GM12892 (cell line): Measurements from ENCODE around the gene CSRP1.
"Not testable (repeated sequence)": the region's sequence is repeated elsewhere in the genome, so short reads cannot be mapped to it uniquely, and the experiment has no call there.

Experiments used
- DNase-seq: peaks from one replicate; pipeline ENCODE4 v3.0.0; 2011; ENCODE audit not compliant: insufficient read length
- FAIRE-seq: peaks from 2 replicates; lab custom pipeline; 2011; peaks lifted over from hg19 to GRCh38; lab: Jason Lieb, UNC
- POLR2A ChIP-seq: IDR thresholded peaks from 2 replicates; pipeline ENCODE4 v1.6.1; 2011; ENCODE audit warnings: low read depth, low read length, control low read depth
- POLR2AphosphoS5 ChIP-seq: IDR thresholded peaks from 2 replicates; pipeline ENCODE4 v1.6.1; 2011; ENCODE audit warnings: low read depth, low read length, control low read depth
- TAF1 ChIP-seq: IDR thresholded peaks from 2 replicates; pipeline ENCODE4 v1.6.1; 2011; ENCODE audit warnings: low read depth, mild to moderate bottlenecking, control low read depth, low read length, borderline replicate concordance

Gene CSRP1

GRCh38 chr1:201498621-201499020 is 8.3 kb downstream of the CSRP1 start:
- FAIRE-seq (no peak), DNase-seq (no peak)
- TF ChIP-seq POLR2A (no peak), TAF1 (no peak), POLR2AphosphoS5 (no peak)

DNA sequence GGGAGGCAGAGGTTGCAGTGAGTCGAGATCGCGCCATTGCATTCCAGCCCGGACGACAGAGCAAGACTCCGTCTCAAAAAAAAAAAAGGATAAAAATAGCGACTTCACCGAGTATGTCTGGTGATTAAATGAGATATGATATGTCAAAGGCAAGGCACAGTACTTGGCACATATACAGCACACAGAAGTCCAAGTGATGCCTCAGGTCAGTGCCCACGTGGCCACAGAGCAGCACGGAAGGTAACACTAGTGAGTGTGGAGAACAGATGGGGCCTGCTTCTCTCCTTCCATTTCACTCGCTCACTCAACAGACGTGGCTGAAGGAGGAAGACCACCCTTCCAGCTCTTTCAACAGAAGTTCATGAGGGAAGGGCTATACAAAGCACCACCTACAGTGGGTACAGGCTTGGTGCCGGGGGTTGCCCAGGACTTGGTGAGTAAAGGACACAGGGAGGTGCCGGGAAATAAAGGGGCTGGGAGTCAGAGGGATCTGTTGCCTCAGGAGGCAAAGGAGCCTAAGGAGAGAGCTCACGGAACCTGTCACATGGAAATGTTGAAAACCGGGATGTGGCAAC is 8.9 kb downstream of the CSRP1 start:
- TF ChIP-seq TAF1 (no peak), POLR2AphosphoS5 (no peak), POLR2A (no peak)
- DNase-seq (no peak), FAIRE-seq (no peak)

- no peak for TF ChIP-seq POLR2AphosphoS5
- TF ChIP-seq TAF1 = no peak
- no peak for TF ChIP-seq POLR2A
- no peak for FAIRE-seq
- no peak for DNase-seq
These were observed 10.6 kb downstream of the CSRP1 start for GRCh38 chr1:201496296-201496690.

DNA sequence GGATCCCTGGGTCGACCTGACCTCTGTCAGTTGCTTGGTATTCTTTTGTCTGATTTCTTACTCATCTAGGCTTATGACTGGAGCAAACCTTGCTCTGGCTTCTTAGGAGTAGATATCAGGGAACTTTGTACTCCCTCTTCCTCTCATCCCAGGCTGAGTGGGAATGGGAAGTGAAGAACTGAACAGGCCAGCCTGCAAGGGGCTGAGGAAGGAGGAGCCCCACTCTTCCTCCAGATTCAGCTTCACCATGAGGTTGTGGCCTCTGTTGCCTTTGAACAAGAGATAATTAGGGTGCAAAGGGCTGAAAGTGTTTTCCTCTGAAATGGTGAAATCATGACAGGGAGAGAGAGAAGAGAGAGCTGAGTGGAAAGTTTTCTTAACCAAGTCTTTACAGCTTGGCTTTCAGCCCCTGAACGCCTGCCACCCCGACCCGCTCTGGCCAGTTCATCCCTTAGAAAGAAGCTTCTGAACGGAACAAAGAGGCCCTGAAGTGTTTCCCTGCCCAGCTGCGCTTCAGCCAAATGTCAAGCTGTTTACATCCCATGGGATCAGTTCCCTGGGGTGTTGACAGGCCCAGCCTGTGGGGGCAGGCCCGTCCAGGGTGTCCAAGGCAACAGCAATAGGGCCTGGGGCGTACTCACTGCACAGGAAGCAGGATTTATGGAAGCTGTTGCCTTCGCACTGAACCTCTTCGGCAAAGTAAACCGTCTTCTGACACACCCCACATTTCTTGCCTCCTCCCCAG is 11.2 kb downstream of the CSRP1 start:
- DNase-seq (no peak), FAIRE-seq (no peak)
- TF ChIP-seq POLR2AphosphoS5 (no peak), TAF1 (no peak), POLR2A (no peak)

DNA sequence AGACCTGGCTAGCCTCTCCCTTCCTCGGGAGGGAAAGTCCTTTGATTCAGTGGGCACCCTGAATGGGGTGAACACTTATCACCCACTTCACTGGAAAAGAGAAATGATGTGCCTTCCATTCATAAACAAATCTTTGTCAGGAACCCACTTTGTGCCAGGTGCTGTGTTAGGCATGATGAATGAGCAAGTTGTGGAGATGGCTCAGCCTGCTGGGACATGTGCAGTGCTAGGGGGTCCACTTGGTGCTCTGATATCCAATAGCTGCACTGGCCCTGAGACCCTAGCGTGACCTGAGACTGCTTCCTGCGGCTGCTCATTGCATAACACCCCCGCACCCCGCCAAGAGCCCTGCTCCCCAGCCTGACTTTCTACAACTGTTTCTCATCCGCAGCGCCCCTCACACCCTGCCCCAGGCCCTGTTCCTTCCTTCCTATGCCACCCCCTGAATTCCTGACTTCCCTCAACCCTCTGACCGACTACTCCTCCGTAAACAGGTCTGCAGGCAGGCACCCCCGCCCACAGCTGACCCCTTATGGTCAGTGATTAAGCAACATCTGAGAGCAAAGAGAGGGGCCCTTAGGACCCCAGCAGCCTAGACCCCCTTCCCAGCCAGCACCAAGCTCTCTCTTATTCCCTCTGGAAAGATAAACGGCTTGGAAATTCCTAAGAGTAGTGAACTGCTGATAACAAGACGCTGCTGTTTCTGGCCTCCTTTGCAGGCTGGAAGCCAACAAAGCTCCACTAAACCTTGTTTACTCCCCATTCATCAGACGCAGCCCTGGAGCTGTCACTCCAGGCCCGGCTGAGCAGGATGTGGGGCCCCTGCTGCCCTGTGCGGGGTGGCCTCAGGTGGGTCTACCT is 12.9 kb downstream of the CSRP1 start:
- TF ChIP-seq POLR2A (no peak), TAF1 (no peak), POLR2AphosphoS5 (no peak)
- FAIRE-seq (no peak), DNase-seq (no peak)

GRCh38 chr1:201493026-201493656 is 13.8 kb downstream of the CSRP1 start:
- not testable (repeated sequence) for DNase-seq, FAIRE-seq

GRCh38 chr1:201491896-201492511 is 14.9 kb downstream of the CSRP1 start:
- no peak for TF ChIP-seq TAF1
- TF ChIP-seq POLR2AphosphoS5 = no peak
- no peak for DNase-seq
- no peak for FAIRE-seq

- no peak for TF ChIP-seq POLR2A
- no peak for TF ChIP-seq TAF1
- no peak for TF ChIP-seq POLR2AphosphoS5
- DNase-seq (no peak), FAIRE-seq (no peak)
These were observed 16.2 kb downstream of the CSRP1 start for GRCh38 chr1:201490708-201491131.

GRCh38 chr1:201489643-201490261 is 17.2 kb downstream of the CSRP1 start:
- FAIRE-seq (no peak), DNase-seq (no peak)
- no peak for TF ChIP-seq POLR2AphosphoS5
- no peak for TF ChIP-seq POLR2A
- TF ChIP-seq TAF1 = no peak

- TF ChIP-seq TAF1 = no peak
- no peak for TF ChIP-seq POLR2A
- no peak for TF ChIP-seq POLR2AphosphoS5
- FAIRE-seq = no peak
- DNase-seq = no peak
These were observed 17.9 kb downstream of the CSRP1 start for GRCh38 chr1:201488830-201489589.
